ENCODE measurements around the gene DCDC2.

- no peak for TF ChIP-seq CTCF (conservative IDR thresholded peaks at IDR 0.05; ENCODE audit: low read depth, low read length)
- TF ChIP-seq EZH2 (IDR thresholded peaks at IDR 0.05; ENCODE audit: borderline replicate concordance, low read depth, low read length, poor library complexity, severe bottlenecking) = no peak
Measured at GRCh38 chr6:24327756-24328155, 30.1 kb downstream of the DCDC2 start.
